Spleen (tissue), 11 donors: ENCODE measurements around the gene CEP170. TPM values are rescaled to one million over a fixed set of nuclear protein-coding genes. Genes with fewer than 3 reads are reported as not detected.
"Not testable (repeated sequence)": the region's sequence is repeated elsewhere in the genome, so short reads cannot be mapped to it uniquely, and the experiment has no call there.

Experiments used
- DNase-seq: peaks from one replicate; pipeline ENCODE4 v3.0.0-alpha.2; 2020
- H3K27ac ChIP-seq, 8 donors: fragments of 200-600 bp; sonication (generic) in 7 of 8; 1 replicate in 4 of 8; 2 replicates in 4 of 8; pipeline versions ENCODE4 v1.5.0 to v1.8.0; 2016 to 2021; ENCODE audit warnings: inconsistent platforms in 4 of 8, mild to moderate bottlenecking in 4 of 8, moderate library complexity in 1 of 8
- H3K27me3 ChIP-seq, 7 donors: fragments of 200-600 bp; sonication (generic) in 6 of 7; replicated peaks in 1 of 7; 1 replicate in 4 of 7; 2 replicates in 3 of 7; pipeline versions ENCODE4 v1.5.0 to v1.8.0; 2016 to 2021; ENCODE audit warnings: inconsistent platforms in 3 of 7, mild to moderate bottlenecking in 1 of 7
- H3K36me3 ChIP-seq, 6 donors: fragments of 200-600 bp; sonication (generic) in 5 of 6; 1 replicate in 4 of 6; 2 replicates in 2 of 6; pipeline versions ENCODE4 v1.5.0 to v1.8.0; 2016 to 2021; ENCODE audit warnings: inconsistent platforms in 2 of 6
- H3K4me1 ChIP-seq, 6 donors: fragments of 200-600 bp; sonication (generic) in 5 of 6; 1 replicate in 3 of 6; 2 replicates in 3 of 6; pipeline versions ENCODE4 v1.5.0 to v1.8.0; 2016 to 2021; ENCODE audit warnings: inconsistent platforms in 3 of 6
- H3K4me3 ChIP-seq, 8 donors: fragments of 200-600 bp; sonication (generic) in 7 of 8; 1 replicate in 4 of 8; 2 replicates in 4 of 8; pipeline versions ENCODE4 v1.5.0 to v1.8.0; 2016 to 2021; ENCODE audit warnings: inconsistent platforms in 4 of 8, mild to moderate bottlenecking in 4 of 8, moderate library complexity in 2 of 8
- H3K9me3 ChIP-seq, 8 donors: fragments of 200-600 bp; sonication (generic) in 7 of 8; 1 replicate in 4 of 8; 2 replicates in 4 of 8; pipeline versions ENCODE4 v1.5.0 to v1.8.0; 2016 to 2021; ENCODE audit warnings: inconsistent platforms in 4 of 8
- POLR2AphosphoS5 ChIP-seq, 3 donors: sonication (generic); formaldehyde crosslinking; IDR thresholded peaks; one replicate each; pipeline ENCODE4 v1.5.1; 2017; ENCODE audit warnings: antibody characterized with exemption in 3 of 3
- WGBS, 5 donors: extraction: QIAGEN DNeasy Blood & Tissue Kit in 3 of 5; methylation state at CpG; one replicate each; pipeline versions ENCODE4 v1.1.5 to v1.1.7; 2013 to 2018; 5-methylcytosine and 5-hydroxymethylcytosine counted together
- intact Hi-C: fragments of 100-400 bp; cut with DNase I; formaldehyde crosslinking; loops from one replicate; pipeline ENCODE4 v1.15.0; 2023; ENCODE audit warnings: low total_unique reads
- polyA plus RNA-seq, 3 donors: library from polyadenylated mRNA; stranded (reverse); fragments of 200-250 nt; gene quantifications; one replicate each; pipeline ENCODE4 v1.2.1, GENCODE V29; 2013
- total RNA-seq, 7 donors: library from RNA; depleted of rRNA in 3 of 7; stranded (reverse); fragments of >200 nt in 3 of 7; fragmentation: NEBNext Ultra II Directional in 4 of 7; extraction: Animal tissue kit (Norgen Biotek cat#: 25700) in 4 of 7; gene quantifications; one replicate each; pipeline versions ENCODE4 v1.1.0 to v1.2.1, GENCODE V29; 2016 to 2021
- donor health status: healthy with polysubstance abuse.
- donor health status: DM: no; HTN: no; CAD: no; lungs with moderate emphysema.
- donor health status: DM: no; HTN: no; CAD: no.
- donor health status: Bipolar disorder and iron deficiency.
- donor health status: healthy.
- donor health status: DM: no; HTN: no; CAD: no.
- donor health status: DM: yes; HTN: yes; CAD: no.

CEP170 gene
- total and polyA plus RNA-seq, 10 donors: 17.3 to 92.8 (median 73.5) TPM

- Histone ChIP-seq H3K36me3 (peaks cover 0 to 57% (median 0%) of the 10 kb centered on the region in 6 donors), H3K27me3 (no peaks in the 10 kb centered on the region), H3K9me3 (no peaks in the 10 kb centered on the region), H3K4me3 (no peak overlapping the region), H3K4me1 (peaks cover 0 to 6% (median 0%) of the 10 kb centered on the region in 6 donors), H3K27ac (no peak overlapping the region)
- intact Hi-C loops: no loop called here
- no peak for DNase-seq
- 79 to 93% (median 87%) methylated on average over 4 of the region's 4 CpGs for WGBS, 5 donors
- TF ChIP-seq POLR2AphosphoS5 (IDR thresholded peaks at IDR 0.05): no peak
Measured at GRCh38 chr1:243213045-243213787, 41.9 kb downstream of the CEP170 start.

- DNase-seq, H3K27me3 ChIP-seq, H3K4me3 ChIP-seq, H3K4me1 ChIP-seq, H3K9me3 ChIP-seq, intact Hi-C loops, H3K27ac ChIP-seq: not testable (repeated sequence)
- H3K36me3 ChIP-seq: peaks cover 0 to 50% (median 0%) of the 10 kb centered on the region in 6 donors
- WGBS, 5 donors: 72 to 83% (median 73%) methylated on average over 2 to 3 of the region's 3 CpGs
Measured at GRCh38 chr1:243211984-243212383, 43.1 kb downstream of the CEP170 start.

GRCh38 chr1:243205026-243205501 is 50.0 kb downstream of the CEP170 start:
- H3K27me3 ChIP-seq, H3K4me1 ChIP-seq, DNase-seq, H3K27ac ChIP-seq, H3K4me3 ChIP-seq, intact Hi-C loops, H3K9me3 ChIP-seq: not testable (repeated sequence)
- H3K36me3 ChIP-seq: peaks cover 0 to 46% (median 0%) of the 10 kb centered on the region in 6 donors
- WGBS, 5 donors: 86 to 96% (median 94%) methylated on average over 3 of the region's 3 CpGs

GRCh38 chr1:243204336-243204735 is 50.7 kb downstream of the CEP170 start:
- H3K36me3 ChIP-seq: peaks cover 0 to 42% (median 0%) of the 10 kb centered on the region in 6 donors
- 95 to 100% (median 98%) methylated on average over 1 of the region's 1 CpG for WGBS, 5 donors
- H3K4me3 ChIP-seq, DNase-seq, H3K4me1 ChIP-seq, H3K27ac ChIP-seq, H3K27me3 ChIP-seq, H3K9me3 ChIP-seq, intact Hi-C loops: not testable (repeated sequence)

- H3K4me1 ChIP-seq, DNase-seq, H3K27ac ChIP-seq, H3K27me3 ChIP-seq, H3K9me3 ChIP-seq, H3K4me3 ChIP-seq, intact Hi-C loops: not testable (repeated sequence)
- WGBS, 5 donors: 70 to 88% (median 76%) methylated on average over 4 of the region's 4 CpGs
- H3K36me3 ChIP-seq: peaks cover 0 to 46% (median 2%) of the 10 kb centered on the region in 6 donors
Measured at GRCh38 chr1:243203196-243203595, 51.9 kb downstream of the CEP170 start.

GRCh38 chr1:243201316-243201715 is 53.8 kb downstream of the CEP170 start:
- intact Hi-C loops, H3K4me3 ChIP-seq: not testable (repeated sequence)
- 87 to 96% (median 89%) methylated on average over 2 of the region's 2 CpGs for WGBS, 5 donors

GRCh38 chr1:243197524-243197923 is 57.6 kb downstream of the CEP170 start:
- H3K4me1 ChIP-seq, DNase-seq, intact Hi-C loops, H3K27ac ChIP-seq, H3K9me3 ChIP-seq, H3K27me3 ChIP-seq, H3K4me3 ChIP-seq: not testable (repeated sequence)
- H3K36me3 ChIP-seq: peaks cover 0 to 46% (median 5%) of the 10 kb centered on the region in 6 donors
- WGBS, 5 donors: 84 to 100% (median 94%) methylated on average over 4 to 6 of the region's 6 CpGs

More at GRCh38 chr1:243201316-243201715, 53.8 kb downstream of the CEP170 start:
- H3K27me3 ChIP-seq, H3K27ac ChIP-seq, H3K9me3 ChIP-seq, DNase-seq, H3K4me1 ChIP-seq: not testable (repeated sequence)
- peaks cover 0 to 61% (median 5%) of the 10 kb centered on the region in 6 donors for H3K36me3 ChIP-seq

- H3K27ac ChIP-seq, H3K27me3 ChIP-seq, intact Hi-C loops, H3K4me1 ChIP-seq, H3K4me3 ChIP-seq, H3K9me3 ChIP-seq, DNase-seq: not testable (repeated sequence)
- WGBS, 5 donors: 60 to 82% (median 76%) methylated on average over 1 to 2 of the region's 2 CpGs
- H3K36me3 ChIP-seq: peaks cover 0 to 49% (median 7%) of the 10 kb centered on the region in 6 donors
Measured at GRCh38 chr1:243193330-243193729, 61.8 kb downstream of the CEP170 start.

GRCh38 chr1:243186201-243186995 is 68.7 kb downstream of the CEP170 start:
- H3K9me3 ChIP-seq, DNase-seq, H3K4me3 ChIP-seq, H3K4me1 ChIP-seq, intact Hi-C loops, H3K27me3 ChIP-seq, H3K27ac ChIP-seq: not testable (repeated sequence)
- H3K36me3 ChIP-seq: peaks cover 0 to 57% (median 14%) of the 10 kb centered on the region in 6 donors
- WGBS, 5 donors: 95 to 97% (median 95%) methylated on average over 8 of the region's 8 CpGs

GRCh38 chr1:243184787-243185186 is 70.3 kb downstream of the CEP170 start:
- H3K27me3 ChIP-seq, DNase-seq, H3K9me3 ChIP-seq, H3K4me1 ChIP-seq, H3K4me3 ChIP-seq, H3K27ac ChIP-seq, intact Hi-C loops: not testable (repeated sequence)
- WGBS, 5 donors: 94 to 98% (median 96%) methylated on average over 7 of the region's 7 CpGs
- peaks cover 0 to 42% (median 13%) of the 10 kb centered on the region in 6 donors for H3K36me3 ChIP-seq
